Stimulated activated naive CD8-positive, alpha-beta T cell treated with anti-CD3 and anti-CD28 coated beads, Interleukin-15, Interleukin-2, amounts not matched to agents 100 ng/mL and 50 ng/mL, for 24 hours (primary cell): ENCODE results near the gene SLC8B1.

ENCODE experiments used
- H3K27ac Mint-ChIP-seq: one replicate; pipeline ENCODE4 v1.8.0; 2021; ENCODE audit warnings: mild to moderate bottlenecking, mixed read lengths
- H3K27me3 Mint-ChIP-seq: one replicate; pipeline ENCODE4 v1.8.0; 2021; ENCODE audit warnings: mixed read lengths
- H3K36me3 Mint-ChIP-seq: one replicate; pipeline ENCODE4 v1.8.0; 2021; ENCODE audit warnings: low read depth, mixed read lengths
- H3K4me1 Mint-ChIP-seq: one replicate; pipeline ENCODE4 v1.8.0; 2021; ENCODE audit warnings: low read depth, mixed read lengths
- H3K4me3 Mint-ChIP-seq: one replicate; pipeline ENCODE4 v1.8.0; 2021; ENCODE audit warnings: mild to moderate bottlenecking, mixed read lengths
- H3K9me3 Mint-ChIP-seq: one replicate; pipeline ENCODE4 v1.8.0; 2021; ENCODE audit warnings: mixed read lengths

Gene SLC8B1

GRCh38 chr12:113339540-113339939, 4.6 kb upstream of the SLC8B1 start:
- Mint-ChIP-seq H3K27me3 (no peaks in the 10 kb centered on the region), H3K36me3 (no peaks in the 10 kb centered on the region), H3K4me3 (no peak overlapping the region), H3K27ac (no peak overlapping the region), H3K4me1 (peaks cover 1% of the 10 kb centered on the region), H3K9me3 (no peaks in the 10 kb centered on the region)

- H3K4me1 Mint-ChIP-seq, result peaks cover 23% of the 10 kb centered on the region
- H3K9me3 Mint-ChIP-seq, result no peaks in the 10 kb centered on the region
- H3K4me3 Mint-ChIP-seq, result peak overlapping the region; percentile 98
- H3K27ac Mint-ChIP-seq, result peak overlapping the region; percentile 88
- H3K36me3 Mint-ChIP-seq, result peaks cover 21% of the 10 kb centered on the region
- H3K27me3 Mint-ChIP-seq, result no peaks in the 10 kb centered on the region
These were observed 778 bp downstream of the SLC8B1 start for GRCh38 chr12:113333877-113334785.

- no peak overlapping the region for H3K27ac Mint-ChIP-seq
- H3K4me1 Mint-ChIP-seq, result peaks cover 25% of the 10 kb centered on the region
- H3K9me3 Mint-ChIP-seq, result no peaks in the 10 kb centered on the region
- peaks cover 24% of the 10 kb centered on the region for H3K36me3 Mint-ChIP-seq
- H3K27me3 Mint-ChIP-seq, result no peaks in the 10 kb centered on the region
- H3K4me3 Mint-ChIP-seq, result peak overlapping the region; percentile 98
These were observed 1.5 kb downstream of the SLC8B1 start for GRCh38 chr12:113333418-113333750.

GRCh38 chr12:113332688-113333417, 2.1 kb downstream of the SLC8B1 start:
- Mint-ChIP-seq H3K36me3 (peaks cover 28% of the 10 kb centered on the region), H3K27me3 (no peaks in the 10 kb centered on the region), H3K4me1 (peaks cover 27% of the 10 kb centered on the region), H3K9me3 (no peaks in the 10 kb centered on the region), H3K27ac (no peak overlapping the region), H3K4me3 (peak overlapping the region; percentile 98)

- Mint-ChIP-seq H3K36me3 (peaks cover 28% of the 10 kb centered on the region), H3K27me3 (no peaks in the 10 kb centered on the region), H3K9me3 (no peaks in the 10 kb centered on the region), H3K27ac (peak overlapping the region; percentile 71), H3K4me1 (peaks cover 32% of the 10 kb centered on the region), H3K4me3 (no peak overlapping the region)
These were observed 4.4 kb downstream of the SLC8B1 start for GRCh38 chr12:113330505-113330904.

GRCh38 chr12:113329791-113330417, 5.0 kb downstream of the SLC8B1 start:
- Mint-ChIP-seq H3K27ac (peak overlapping the region; percentile 18), H3K36me3 (peaks cover 31% of the 10 kb centered on the region), H3K4me3 (no peak overlapping the region), H3K9me3 (no peaks in the 10 kb centered on the region), H3K27me3 (no peaks in the 10 kb centered on the region), H3K4me1 (peaks cover 34% of the 10 kb centered on the region)

- Mint-ChIP-seq H3K36me3 (peaks cover 32% of the 10 kb centered on the region), H3K27me3 (no peaks in the 10 kb centered on the region), H3K4me1 (peaks cover 31% of the 10 kb centered on the region), H3K4me3 (no peak overlapping the region), H3K27ac (peak overlapping the region; percentile 18), H3K9me3 (no peaks in the 10 kb centered on the region)
These were observed 5.7 kb downstream of the SLC8B1 start for GRCh38 chr12:113329022-113329790.

GRCh38 chr12:113328368-113328889, 6.5 kb downstream of the SLC8B1 start:
- Mint-ChIP-seq H3K4me1 (peaks cover 23% of the 10 kb centered on the region), H3K4me3 (no peak overlapping the region), H3K36me3 (peaks cover 32% of the 10 kb centered on the region), H3K9me3 (no peaks in the 10 kb centered on the region), H3K27me3 (no peaks in the 10 kb centered on the region), H3K27ac (no peak overlapping the region)

- Mint-ChIP-seq H3K27me3 (no peaks in the 10 kb centered on the region), H3K4me3 (no peak overlapping the region), H3K4me1 (peaks cover 13% of the 10 kb centered on the region), H3K36me3 (peaks cover 29% of the 10 kb centered on the region), H3K9me3 (no peaks in the 10 kb centered on the region), H3K27ac (no peak overlapping the region)
These were observed 8.0 kb downstream of the SLC8B1 start for GRCh38 chr12:113326775-113327395.

GRCh38 chr12:113325916-113326315, 9.0 kb downstream of the SLC8B1 start:
- Mint-ChIP-seq H3K36me3 (peaks cover 32% of the 10 kb centered on the region), H3K4me1 (peaks cover 13% of the 10 kb centered on the region), H3K4me3 (no peak overlapping the region), H3K27ac (no peak overlapping the region), H3K9me3 (no peaks in the 10 kb centered on the region), H3K27me3 (no peaks in the 10 kb centered on the region)

GRCh38 chr12:113322343-113322742, 12.6 kb downstream of the SLC8B1 start:
- Mint-ChIP-seq H3K27me3 (no peaks in the 10 kb centered on the region), H3K27ac (no peak overlapping the region), H3K9me3 (peaks cover 4% of the 10 kb centered on the region), H3K4me1 (peaks cover 9% of the 10 kb centered on the region), H3K4me3 (no peak overlapping the region), H3K36me3 (peaks cover 43% of the 10 kb centered on the region)

- Mint-ChIP-seq H3K9me3 (peaks cover 4% of the 10 kb centered on the region), H3K36me3 (peaks cover 43% of the 10 kb centered on the region), H3K4me1 (peaks cover 3% of the 10 kb centered on the region), H3K4me3 (no peak overlapping the region), H3K27me3 (no peaks in the 10 kb centered on the region), H3K27ac (no peak overlapping the region)
These were observed 14.5 kb downstream of the SLC8B1 start for GRCh38 chr12:113320401-113320800.

- H3K9me3 Mint-ChIP-seq, result peaks cover 4% of the 10 kb centered on the region
- no peak overlapping the region for H3K4me3 Mint-ChIP-seq
- H3K27ac Mint-ChIP-seq, result no peak overlapping the region
- peaks cover 43% of the 10 kb centered on the region for H3K36me3 Mint-ChIP-seq
- no peaks in the 10 kb centered on the region for H3K27me3 Mint-ChIP-seq
- H3K4me1 Mint-ChIP-seq, result no peaks in the 10 kb centered on the region
These were observed 15.8 kb downstream of the SLC8B1 start for GRCh38 chr12:113318900-113319628.
